ENCODE results near the gene USP17L19.
"Not testable (repeated sequence)": the region's sequence is repeated elsewhere in the genome, so short reads cannot be mapped to it uniquely, and the experiment has no call there.

Gene USP17L19, protein sequence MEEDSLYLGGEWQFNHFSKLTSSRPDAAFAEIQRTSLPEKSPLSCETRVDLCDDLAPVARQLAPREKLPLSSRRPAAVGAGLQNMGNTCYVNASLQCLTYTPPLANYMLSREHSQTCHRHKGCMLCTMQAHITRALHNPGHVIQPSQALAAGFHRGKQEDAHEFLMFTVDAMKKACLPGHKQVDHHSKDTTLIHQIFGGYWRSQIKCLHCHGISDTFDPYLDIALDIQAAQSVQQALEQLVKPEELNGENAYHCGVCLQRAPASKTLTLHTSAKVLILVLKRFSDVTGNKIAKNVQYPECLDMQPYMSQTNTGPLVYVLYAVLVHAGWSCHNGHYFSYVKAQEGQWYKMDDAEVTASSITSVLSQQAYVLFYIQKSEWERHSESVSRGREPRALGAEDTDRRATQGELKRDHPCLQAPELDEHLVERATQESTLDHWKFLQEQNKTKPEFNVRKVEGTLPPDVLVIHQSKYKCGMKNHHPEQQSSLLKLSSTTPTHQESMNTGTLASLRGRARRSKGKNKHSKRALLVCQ

DNA sequence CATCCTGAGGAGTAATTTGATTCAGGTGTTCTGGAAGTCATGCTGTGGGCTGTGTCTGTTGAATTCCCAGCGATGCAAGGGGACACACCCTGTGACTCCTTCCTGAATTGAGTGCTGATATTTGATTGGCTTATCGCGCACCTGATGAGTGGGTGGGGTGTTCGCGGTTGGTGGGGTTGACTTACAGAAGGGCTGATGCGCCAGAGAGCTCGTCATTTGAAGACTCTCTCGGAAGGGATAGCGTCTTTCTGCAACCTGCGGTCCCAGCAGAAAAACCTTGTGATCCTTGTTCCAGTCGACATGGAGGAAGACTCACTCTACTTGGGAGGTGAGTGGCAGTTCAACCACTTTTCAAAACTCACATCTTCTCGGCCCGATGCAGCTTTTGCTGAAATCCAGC is at the start of gene USP17L19:
Gene USP17L19 (plus strand): TSS at position 301 of the 400 bp plus-strand sequence. CDS start 0 bp downstream, at position 301.
- not testable (repeated sequence) for DNase-seq (ENCODE audit: extremely low read depth, low read depth)

DNA sequence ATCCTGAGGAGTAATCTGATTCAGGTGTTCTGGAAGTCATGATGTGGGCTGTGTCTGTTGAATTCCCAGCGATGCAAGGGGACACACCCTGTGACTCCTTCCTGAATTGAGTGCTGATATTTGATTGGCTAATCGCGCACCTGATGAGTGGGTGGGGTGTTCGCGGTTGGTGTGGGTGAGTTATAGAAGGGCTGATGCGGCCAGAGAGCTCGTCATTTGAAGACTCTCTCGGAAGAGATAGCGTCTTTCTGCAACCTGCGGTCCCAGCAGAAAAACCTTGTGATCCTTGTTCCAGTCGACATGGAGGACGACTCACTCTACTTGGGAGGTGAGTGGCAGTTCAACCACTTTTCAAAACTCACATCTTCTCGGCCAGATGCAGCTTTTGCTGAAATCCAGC is 42.8 kb upstream of the USP17L19 start, which contains the start of gene USP17L10:
Gene USP17L10 (plus strand): TSS at position 301 of the 400 bp plus-strand sequence. CDS start 0 bp downstream, at position 301.
- H3K4me3 ChIP-seq (replicated peaks; ENCODE audit: low read depth, low read length); DNase-seq (ENCODE audit: extremely low read depth, low read depth): not testable (repeated sequence)

More for the DNA sequence above, at the start of gene USP17L19:
- not testable (repeated sequence) for H3K4me3 ChIP-seq (replicated peaks; ENCODE audit: low read depth, low read length)

DNA sequence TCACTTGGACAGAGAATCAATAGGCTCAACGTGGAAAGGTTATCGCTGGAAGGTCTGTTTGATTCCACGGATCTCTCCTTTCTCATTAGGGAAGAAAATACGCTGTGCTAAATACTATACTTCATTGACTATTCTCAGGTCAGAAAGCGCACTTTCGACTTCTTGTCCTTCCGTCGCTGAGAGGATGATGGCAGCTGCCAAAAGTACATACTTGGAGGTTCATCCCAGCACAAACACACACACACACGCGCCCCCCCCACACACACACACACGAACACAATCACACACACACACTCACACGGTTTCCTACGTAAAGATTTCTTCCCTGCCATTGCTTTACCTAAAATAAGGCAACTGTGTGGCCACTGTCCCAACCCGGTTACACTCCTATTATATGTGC is 38.5 kb upstream of the USP17L19 start:
- DNase-seq (ENCODE audit: extremely low read depth, low read depth); H3K4me3 ChIP-seq (replicated peaks; ENCODE audit: low read depth, low read length): not testable (repeated sequence)

DNA sequence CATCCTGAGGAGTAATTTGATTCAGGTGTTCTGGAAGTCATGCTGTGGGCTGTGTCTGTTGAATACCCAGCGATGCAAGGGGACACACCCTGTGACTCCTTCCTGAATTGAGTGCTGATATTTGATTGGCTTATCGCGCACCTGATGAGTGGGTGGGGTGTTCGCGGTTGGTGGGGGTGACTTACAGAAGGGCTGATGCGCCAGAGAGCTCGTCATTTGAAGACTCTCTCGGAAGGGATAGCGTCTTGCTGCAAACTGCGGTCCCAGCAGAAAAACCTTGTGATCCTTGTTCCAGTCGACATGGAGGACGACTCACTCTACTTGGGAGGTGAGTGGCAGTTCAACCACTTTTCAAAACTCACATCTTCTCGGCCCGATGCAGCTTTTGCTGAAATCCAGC is 38.1 kb upstream of the USP17L19 start, which contains the start of gene USP17L11:
Gene USP17L11 (plus strand): TSS at position 301 of the 400 bp plus-strand sequence. CDS start 0 bp downstream, at position 301.
- H3K4me3 ChIP-seq (replicated peaks; ENCODE audit: low read depth, low read length); DNase-seq (ENCODE audit: extremely low read depth, low read depth): not testable (repeated sequence)

DNA sequence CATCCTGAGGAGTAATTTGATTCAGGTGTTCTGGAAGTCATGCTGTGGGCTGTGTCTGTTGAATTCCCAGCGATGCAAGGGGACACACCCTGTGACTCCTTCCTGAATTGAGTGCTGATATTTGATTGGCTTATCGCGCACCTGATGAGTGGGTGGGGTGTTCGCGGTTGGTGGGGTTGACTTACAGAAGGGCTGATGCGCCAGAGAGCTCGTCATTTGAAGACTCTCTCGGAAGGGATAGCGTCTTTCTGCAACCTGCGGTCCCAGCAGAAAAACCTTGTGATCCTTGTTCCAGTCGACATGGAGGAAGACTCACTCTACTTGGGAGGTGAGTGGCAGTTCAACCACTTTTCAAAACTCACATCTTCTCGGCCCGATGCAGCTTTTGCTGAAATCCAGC is 33.3 kb upstream of the USP17L19 start, which contains the start of gene USP17L12:
Gene USP17L12 (plus strand): TSS at position 301 of the 400 bp plus-strand sequence. CDS start 0 bp downstream, at position 301.
- not testable (repeated sequence) for H3K4me3 ChIP-seq (replicated peaks; ENCODE audit: low read depth, low read length); DNase-seq (ENCODE audit: extremely low read depth, low read depth)

DNA sequence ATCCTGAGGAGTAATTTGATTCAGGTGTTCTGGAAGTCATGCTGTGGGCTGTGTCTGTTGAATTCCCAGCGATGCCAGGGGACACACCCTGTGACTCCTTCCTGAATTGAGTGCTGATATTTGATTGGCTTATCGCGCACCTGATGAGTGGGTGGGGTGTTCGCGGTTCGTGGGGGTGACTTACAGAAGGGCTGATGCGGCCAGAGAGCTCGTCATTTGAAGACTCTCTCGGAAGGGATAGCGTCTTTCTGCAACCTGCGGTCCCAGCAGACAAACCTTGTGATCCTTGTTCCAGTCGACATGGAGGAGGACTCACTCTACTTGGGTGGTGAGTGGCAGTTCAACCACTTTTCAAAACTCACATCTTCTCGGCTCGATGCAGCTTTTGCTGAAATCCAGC is 28.6 kb upstream of the USP17L19 start, which contains the start of gene USP17L13:
Gene USP17L13 (plus strand): TSS at position 301 of the 400 bp plus-strand sequence. CDS start 0 bp downstream, at position 301.
- not testable (repeated sequence) for DNase-seq (ENCODE audit: extremely low read depth, low read depth); H3K4me3 ChIP-seq (replicated peaks; ENCODE audit: low read depth, low read length)

DNA sequence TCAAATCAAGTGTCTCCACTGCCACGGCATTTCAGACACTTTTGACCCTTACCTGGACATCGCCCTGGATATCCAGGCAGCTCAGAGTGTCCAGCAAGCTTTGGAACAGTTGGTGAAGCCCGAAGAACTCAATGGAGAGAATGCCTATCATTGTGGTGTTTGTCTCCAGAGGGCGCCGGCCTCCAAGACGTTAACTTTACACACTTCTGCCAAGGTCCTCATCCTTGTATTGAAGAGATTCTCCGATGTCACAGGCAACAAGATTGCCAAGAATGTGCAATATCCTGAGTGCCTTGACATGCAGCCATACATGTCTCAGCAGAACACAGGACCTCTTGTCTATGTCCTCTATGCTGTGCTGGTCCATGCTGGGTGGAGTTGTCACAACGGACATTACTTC is 22.9 kb upstream of the USP17L19 start:
- DNase-seq (ENCODE audit: extremely low read depth, low read depth); H3K4me3 ChIP-seq (replicated peaks; ENCODE audit: low read depth, low read length): not testable (repeated sequence)

DNA sequence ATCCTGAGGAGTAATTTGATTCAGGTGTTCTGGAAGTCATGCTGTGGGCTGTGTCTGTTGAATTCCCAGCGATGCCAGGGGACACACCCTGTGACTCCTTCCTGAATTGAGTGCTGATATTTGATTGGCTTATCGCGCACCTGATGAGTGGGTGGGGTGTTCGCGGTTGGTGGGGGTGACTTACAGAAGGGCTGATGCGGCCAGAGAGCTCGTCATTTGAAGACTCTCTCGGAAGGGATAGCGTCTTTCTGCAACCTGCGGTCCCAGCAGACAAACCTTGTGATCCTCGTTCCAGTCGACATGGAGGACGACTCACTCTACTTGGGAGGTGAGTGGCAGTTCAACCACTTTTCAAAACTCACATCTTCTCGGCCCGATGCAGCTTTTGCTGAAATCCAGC is 19.1 kb upstream of the USP17L19 start, which contains the start of gene USP17L15:
Gene USP17L15 (plus strand): TSS at position 301 of the 400 bp plus-strand sequence. CDS start 0 bp downstream, at position 301.
- DNase-seq (ENCODE audit: extremely low read depth, low read depth); H3K4me3 ChIP-seq (replicated peaks; ENCODE audit: low read depth, low read length): not testable (repeated sequence)

DNA sequence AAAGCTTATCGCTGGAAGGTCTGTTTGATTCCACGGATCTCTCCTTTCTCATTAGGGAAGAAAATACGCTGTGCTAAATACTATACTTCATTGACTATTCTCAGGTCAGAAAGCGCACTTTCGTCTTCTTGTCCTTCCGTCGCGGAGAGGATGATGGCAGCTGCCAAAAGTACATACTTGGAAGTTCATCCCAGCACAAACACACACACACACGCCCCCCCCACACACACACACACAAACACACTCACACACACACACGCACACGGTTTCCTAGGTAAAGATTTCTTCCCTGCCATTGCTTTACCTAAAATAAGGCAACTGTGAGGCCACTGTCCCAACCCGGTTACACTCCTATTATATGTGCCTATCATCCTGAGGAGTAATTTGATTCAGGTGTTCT is 14.7 kb upstream of the USP17L19 start:
- H3K4me3 ChIP-seq (replicated peaks; ENCODE audit: low read depth, low read length); DNase-seq (ENCODE audit: extremely low read depth, low read depth): not testable (repeated sequence)

DNA sequence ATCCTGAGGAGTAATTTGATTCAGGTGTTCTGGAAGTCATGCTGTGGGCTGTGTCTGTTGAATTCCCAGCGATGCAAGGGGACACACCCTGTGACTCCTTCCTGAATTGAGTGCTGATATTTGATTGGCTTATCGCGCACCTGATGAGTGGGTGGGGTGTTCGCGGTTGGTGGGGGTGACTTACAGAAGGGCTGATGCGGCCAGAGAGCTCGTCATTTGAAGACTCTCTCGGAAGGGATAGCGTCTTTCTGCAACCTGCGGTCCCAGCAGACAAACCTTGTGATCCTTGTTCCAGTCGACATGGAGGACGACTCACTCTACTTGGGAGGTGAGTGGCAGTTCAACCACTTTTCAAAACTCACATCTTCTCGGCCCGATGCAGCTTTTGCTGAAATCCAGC is 9.6 kb upstream of the USP17L19 start, which contains the start of gene USP17L17:
Gene USP17L17 (plus strand): TSS at position 301 of the 400 bp plus-strand sequence. CDS start 0 bp downstream, at position 301.
- H3K4me3 ChIP-seq (replicated peaks; ENCODE audit: low read depth, low read length); DNase-seq (ENCODE audit: extremely low read depth, low read depth): not testable (repeated sequence)

DNA sequence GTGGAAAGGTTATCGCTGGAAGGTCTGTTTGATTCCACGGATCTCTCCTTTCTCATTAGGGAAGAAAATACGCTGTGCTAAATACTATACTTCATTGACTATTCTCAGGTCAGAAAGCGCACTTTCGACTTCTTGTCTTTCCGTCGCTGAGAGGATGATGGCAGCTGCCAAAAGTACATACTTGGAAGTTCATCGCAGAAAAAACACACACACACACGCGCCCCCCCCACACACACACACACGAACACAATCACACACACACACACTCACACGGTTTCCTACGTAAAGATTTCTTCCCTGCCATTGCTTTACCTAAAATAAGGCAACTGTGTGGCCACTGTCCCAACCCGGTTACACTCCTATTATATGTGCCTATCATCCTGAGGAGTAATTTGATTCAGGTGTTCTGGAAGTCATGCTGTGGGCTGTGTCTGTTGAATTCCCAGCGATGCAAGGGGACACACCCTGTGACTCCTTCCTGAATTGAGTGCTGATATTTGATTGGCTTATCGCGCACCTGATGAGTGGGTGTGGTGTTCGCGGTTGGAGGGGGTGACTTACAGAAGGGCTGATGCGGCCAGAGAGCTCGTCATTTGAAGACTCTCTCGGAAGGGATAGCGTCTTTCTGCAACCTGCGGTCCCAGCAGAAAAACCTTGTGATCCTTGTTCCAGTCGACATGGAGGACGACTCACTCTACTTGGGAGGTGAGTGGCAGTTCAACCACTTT is 5.1 kb upstream of the USP17L19 start, which contains the start of gene USP17L18:
Gene USP17L18 (plus strand): TSS at position 678 of the 728 bp plus-strand sequence. CDS start 0 bp downstream, at position 678.
- not testable (repeated sequence) for DNase-seq (ENCODE audit: extremely low read depth, low read depth); H3K4me3 ChIP-seq (replicated peaks; ENCODE audit: low read depth, low read length)

DNA sequence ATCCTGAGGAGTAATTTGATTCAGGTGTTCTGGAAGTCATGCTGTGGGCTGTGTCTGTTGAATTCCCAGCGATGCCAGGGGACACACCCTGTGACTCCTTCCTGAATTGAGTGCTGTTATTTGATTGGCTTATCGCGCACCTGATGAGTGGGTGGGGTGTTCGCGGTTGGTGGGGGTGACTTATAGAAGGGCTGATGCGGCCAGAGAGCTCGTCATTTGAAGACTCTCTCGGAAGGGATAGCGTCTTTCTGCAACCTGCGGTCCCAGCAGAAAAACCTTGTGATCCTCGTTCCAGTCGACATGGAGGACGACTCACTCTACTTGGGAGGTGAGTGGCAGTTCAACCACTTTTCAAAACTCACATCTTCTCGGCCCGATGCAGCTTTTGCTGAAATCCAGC is 4.6 kb downstream of the USP17L19 start, which contains the start of gene USP17L20:
Gene USP17L20 (plus strand): TSS at position 301 of the 400 bp plus-strand sequence. CDS start 0 bp downstream, at position 301.
- not testable (repeated sequence) for DNase-seq (ENCODE audit: extremely low read depth, low read depth); H3K4me3 ChIP-seq (replicated peaks; ENCODE audit: low read depth, low read length)

DNA sequence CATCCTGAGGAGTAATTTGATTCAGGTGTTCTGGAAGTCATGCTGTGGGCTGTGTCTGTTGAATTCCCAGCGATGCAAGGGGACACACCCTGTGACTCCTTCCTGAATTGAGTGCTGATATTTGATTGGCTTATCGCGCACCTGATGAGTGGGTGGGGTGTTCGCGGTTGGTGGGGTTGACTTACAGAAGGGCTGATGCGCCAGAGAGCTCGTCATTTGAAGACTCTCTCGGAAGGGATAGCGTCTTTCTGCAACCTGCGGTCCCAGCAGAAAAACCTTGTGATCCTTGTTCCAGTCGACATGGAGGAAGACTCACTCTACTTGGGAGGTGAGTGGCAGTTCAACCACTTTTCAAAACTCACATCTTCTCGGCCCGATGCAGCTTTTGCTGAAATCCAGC is 9.4 kb downstream of the USP17L19 start, which contains the start of gene USP17L21:
Gene USP17L21 (plus strand): TSS at position 301 of the 400 bp plus-strand sequence. CDS start 0 bp downstream, at position 301.
- not testable (repeated sequence) for H3K4me3 ChIP-seq (replicated peaks; ENCODE audit: low read depth, low read length); DNase-seq (ENCODE audit: extremely low read depth, low read depth)

DNA sequence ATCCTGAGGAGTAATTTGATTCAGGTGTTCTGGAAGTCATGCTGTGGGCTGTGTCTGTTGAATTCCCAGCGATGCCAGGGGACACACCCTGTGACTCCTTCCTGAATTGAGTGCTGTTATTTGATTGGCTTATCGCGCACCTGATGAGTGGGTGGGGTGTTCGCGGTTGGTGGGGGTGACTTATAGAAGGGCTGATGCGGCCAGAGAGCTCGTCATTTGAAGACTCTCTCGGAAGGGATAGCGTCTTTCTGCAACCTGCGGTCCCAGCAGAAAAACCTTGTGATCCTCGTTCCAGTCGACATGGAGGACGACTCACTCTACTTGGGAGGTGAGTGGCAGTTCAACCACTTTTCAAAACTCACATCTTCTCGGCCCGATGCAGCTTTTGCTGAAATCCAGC is 14.1 kb downstream of the USP17L19 start, which contains the start of gene USP17L22:
Gene USP17L22 (plus strand): TSS at position 301 of the 400 bp plus-strand sequence. CDS start 0 bp downstream, at position 301.
- H3K4me3 ChIP-seq (replicated peaks; ENCODE audit: low read depth, low read length) = not testable (repeated sequence)

DNA sequence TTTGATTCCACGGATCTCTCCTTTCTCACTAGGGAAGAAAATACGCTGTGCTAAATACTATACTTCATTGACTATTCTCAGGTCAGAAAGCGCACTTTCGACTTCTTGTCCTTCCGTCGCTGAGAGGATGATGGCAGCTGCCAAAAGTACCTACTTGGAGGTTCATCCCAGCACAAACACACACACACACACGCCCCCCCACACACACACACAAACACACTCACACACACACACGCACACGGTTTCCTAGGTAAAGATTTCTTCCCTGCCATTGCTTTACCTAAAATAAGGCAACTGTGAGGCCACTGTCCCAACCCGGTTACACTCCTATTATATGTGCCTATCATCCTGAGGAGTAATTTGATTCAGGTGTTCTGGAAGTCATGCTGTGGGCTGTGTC is 18.5 kb downstream of the USP17L19 start:
- H3K4me3 ChIP-seq (replicated peaks; ENCODE audit: low read depth, low read length); DNase-seq (ENCODE audit: extremely low read depth, low read depth): not testable (repeated sequence)

More for the DNA sequence above, 14.1 kb downstream of the USP17L19 start, which contains the start of gene USP17L22:
- not testable (repeated sequence) for DNase-seq (ENCODE audit: extremely low read depth, low read depth)

Data from HFF-Myc (cell line).